Stromal cell of bone marrow (primary cell): Measurements from ENCODE around the gene PRDM2.

Source experiments
- DNase-seq: peaks from one replicate; pipeline ENCODE4 v3.0.0-alpha.2; 2012; ENCODE audit warnings: low read depth

Gene PRDM2

DNA sequence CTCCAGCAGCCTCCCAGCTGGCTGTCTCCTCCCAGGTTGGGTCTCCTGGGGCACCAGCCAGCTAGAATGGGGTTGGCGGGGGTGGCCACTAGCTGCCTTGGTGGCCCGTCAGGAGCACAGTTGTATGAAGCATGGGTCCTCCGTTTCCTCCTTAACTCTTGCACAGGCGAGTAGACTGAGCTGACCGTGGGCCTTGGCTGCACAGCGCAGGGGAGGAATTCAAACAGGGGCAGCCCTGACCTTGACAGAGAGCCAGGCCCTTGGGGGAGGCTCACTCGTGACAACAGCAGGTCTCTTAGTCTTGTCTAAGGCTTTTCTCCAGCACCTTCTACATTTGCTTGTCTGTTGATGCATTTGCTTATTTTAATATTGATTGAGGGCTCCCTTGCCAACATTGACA lies 114.1 kb downstream of the PRDM2 start:
- DNase-seq, result no peak

DNA sequence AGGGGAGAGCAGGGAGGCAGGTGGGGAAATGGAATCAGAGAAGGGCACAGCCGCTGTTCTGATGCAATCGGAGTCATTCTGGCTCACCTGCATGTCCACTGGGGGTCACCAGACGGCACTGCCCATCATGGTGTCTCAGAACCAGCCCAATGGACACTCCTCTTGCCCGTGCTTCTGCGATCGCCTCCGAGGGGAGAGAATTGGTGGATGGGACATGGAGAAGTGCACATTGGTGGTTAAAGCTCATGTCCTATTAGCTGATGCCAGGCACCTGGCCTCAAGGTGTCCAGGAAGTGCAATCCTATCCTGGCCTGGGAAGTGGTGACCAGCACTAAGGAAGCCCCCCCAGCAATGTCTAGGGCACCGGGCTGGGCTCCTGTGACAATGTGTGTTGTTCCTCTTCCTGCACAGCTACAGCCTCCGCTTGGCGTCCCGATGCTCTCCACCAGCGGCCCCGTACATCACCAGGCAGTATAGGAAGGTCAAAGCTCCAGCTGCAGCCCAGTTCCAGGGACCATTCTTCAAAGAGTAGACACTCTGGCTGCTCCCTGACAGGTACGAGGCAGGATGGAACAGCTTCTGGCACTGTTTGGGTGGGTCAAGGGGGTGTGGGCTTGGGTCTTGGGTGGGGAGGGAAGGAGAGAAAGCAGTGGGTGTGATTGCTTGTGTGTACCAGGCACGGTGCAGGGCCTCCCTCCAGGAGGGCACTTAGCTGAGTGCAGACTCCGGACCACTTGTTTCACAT lies 116.2 kb downstream of the PRDM2 start:
- no peak for DNase-seq

DNA sequence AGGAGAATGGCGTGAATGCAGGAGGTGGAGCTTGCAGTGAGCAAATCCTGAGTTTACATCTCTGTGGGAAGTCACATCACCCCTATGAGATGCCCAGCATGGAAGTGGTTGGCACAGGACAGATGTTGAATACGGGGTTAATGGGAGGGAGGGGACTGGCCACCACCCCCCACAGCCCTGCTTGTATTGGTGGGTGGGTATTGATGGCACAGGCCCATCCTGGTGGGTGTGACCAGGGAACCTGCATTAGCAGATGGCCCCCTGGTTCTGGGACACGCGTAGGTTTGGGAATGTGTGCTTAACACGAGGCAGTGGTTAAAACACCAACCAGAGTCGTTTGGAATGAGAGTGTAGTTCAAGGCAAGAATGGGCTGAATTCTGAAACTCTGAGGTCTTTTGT lies 117.9 kb downstream of the PRDM2 start:
- DNase-seq, result no peak

DNA sequence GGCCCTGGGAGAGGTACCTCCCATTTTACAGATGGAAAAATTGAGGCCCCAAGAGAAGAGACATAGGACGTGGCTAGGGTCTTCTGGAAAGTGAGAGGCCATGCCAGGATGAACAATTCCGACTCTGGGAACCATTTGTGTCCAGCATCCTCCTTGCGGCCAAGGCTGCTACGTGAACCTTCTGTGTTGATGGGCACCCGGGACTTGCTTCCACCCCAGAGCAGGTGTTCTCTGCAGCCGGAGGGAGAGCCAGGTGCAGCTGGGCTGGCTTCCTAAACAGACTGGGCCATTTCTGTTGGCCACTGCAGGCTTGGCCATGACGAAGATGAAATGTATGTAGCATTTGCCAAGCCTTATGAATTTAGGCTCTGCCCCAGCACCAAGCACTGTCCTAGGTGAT lies 118.9 kb downstream of the PRDM2 start:
- no peak for DNase-seq

DNA sequence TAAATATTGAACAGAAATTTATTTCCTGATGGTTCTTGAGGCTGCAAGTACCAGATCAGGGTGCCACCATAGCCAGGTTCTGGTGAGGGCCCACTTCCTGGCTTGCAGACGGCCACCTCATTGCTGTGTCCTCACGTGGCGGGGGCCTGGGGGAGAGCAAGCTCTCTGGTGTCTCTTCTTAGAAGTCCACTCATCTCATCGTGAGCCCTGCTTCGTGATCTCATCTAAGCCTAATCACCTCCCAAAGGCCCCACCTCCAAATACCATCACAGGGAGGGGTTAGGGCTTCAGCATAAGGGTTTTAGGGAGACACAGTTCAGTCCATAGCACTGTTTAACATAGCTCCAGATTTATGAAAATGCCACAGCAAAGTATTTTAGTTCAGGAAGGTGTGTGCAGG lies 119.7 kb downstream of the PRDM2 start:
- no peak for DNase-seq

DNA sequence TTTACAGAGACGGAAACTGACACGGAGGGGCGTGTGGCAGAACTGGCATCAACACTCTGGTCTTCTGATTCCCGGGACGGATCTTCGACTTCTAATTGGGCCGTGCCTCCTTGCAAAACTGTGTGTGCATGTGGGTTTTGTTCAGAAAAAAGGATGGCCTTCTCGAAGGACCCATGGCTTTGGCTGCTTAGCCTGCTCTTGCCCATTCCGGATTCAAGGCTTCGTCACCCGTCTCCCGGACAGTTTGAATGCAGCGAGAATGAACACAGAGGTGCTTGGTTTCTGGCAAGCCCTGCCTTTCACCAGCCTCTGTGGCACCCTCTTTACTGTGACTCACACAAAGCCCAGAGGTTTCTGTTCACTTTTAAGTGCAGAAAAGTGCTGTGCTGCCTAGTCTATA lies 120.1 kb downstream of the PRDM2 start:
- no peak for DNase-seq

DNA sequence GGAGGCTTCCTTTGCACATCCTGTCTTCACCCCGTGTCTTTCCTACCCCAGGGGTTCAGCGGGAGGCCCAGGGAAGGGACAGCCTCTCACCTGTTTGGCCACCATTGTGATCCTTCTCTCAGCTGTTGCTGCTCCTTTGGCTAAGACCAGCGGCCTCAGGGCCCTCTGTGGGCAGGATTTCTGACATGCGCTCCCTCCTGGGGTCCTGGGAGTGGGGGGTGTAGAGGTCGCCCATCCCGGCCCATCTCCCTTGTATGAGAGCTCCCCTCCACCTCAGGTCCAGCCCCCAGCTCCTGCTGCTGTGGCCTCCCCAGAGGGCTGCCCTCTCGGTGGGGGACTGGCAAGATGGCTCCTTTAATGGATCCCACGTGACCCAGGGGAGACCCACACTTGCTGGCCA lies 120.5 kb downstream of the PRDM2 start:
- DNase-seq, result no peak

DNA sequence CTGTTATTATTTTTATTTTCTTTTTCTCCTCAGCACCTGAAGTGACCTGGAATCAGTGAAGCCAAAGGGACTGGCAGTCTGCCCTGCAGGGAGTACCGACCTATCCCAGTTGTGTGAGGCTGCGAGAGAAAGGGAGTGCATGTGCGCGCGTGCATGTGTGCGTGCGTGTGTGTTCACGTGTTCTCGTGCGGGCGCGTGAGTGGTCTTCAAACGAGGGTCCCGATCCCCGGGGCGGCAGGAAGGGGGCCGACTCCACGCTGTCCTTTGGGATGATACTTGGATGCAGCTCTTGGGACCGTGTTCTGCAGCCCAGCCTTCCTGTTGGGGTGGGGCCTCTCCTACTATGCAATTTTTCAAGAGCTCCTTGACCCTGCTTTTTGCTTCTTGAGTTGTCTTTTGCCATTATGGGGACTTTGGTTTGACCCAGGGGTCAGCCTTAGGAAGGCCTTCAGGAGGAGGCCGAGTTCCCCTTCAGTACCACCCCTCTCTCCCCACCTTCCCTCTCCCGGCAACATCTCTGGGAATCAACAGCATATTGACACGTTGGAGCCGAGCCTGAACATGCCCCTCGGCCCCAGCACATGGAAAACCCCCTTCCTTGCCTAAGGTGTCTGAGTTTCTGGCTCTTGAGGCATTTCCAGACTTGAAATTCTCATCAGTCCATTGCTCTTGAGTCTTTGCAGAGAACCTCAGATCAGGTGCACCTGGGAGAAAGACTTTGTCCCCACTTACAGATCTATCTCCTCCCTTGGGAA lies 123.3 kb downstream of the PRDM2 start:
- no peak for DNase-seq

DNA sequence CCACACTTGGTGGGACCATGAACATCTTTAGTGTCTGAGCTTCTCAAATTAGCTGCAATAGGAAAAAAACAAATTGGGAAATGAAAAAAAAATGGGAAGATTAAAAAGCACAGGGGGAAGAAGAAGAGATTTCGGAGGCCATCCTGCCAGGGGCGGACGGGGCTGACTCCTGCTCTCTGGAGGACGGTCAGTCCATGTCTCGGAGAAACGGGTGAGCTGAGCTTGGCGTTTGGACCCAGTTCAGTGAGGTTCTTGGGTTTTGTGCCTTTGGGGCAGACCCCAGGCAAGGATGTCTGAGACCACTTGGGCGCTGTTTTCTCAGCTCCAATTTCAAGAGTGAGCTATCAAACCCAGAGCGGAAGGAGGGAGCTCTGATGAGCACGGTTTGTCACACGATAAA lies 123.9 kb downstream of the PRDM2 start:
- DNase-seq, result no peak

DNA sequence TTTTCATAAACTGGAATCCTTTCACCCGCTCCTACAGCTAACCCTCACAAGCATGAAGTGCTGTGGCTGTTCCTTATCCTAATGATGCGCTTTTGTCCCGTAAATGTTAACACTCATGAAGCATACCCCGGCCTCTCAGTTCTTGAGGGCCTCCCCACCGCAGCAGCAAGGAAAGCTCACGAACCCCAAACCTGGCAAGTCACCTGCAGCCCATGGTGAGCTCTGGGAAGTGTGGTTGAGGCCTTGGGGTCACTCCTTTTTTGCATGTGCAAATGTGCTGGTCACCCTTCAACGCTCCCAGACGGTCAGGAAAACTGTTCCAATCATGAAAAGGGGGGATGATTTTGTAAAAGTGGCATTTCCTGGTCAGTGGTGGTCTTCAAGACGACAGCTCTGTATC lies 124.6 kb downstream of the PRDM2 start:
- no peak for DNase-seq

DNA sequence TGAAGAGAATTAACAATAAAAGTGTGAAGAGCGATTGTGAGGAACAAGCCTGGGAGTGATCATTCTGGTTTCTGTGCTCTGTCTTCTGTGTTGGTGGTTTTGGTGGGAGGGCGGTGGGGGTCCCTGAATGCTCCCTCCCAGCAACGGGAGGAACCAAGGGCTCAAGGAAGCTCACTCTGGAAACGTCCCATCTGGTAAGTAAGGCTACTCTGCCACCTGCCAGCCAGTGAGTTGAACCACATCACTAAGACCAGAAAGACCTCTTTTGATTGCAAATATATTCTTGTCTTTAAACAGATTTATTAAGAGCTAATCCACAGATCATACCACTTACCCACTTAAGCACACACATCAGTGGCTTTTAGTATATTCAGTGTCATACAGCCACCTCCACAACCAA lies 125.0 kb downstream of the PRDM2 start:
- no peak for DNase-seq

DNA sequence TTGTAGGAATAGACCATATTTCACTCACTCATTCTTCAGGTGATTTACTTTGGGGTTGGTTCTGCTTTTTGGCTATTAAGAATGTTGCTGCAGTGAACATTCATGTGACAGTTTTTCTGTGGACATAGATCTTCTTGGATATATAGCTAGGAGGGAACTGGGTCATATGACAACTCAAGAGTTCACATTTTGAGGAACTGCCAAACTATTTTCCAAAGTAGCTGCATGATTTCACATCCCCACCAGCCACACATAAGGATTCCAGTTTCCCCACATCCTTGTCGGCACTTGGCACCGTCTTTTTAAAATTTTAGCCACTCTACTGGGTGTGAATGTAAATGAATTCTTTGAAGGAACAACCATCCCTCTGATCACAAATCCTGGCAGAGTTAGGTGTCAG lies 126.0 kb downstream of the PRDM2 start:
- no peak for DNase-seq

DNA sequence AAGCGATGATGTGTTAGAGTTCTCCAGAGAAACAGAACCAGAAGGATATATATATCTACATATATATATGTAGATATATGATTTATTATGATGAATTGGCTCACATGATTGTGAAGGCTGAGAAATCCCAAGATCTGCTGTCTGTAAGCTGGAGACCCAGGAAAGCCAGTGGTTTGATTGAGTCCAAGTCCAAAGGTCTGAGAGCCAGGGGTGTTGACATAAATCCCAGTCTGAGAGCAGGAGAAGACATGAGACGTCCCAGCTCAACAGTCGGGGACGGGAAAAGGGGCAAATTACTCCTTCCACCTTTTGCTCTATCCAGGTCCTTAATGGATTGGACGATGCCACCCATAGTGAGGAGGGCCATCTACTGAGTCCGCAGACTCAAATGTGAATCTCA lies 126.6 kb downstream of the PRDM2 start:
- no peak for DNase-seq

DNA sequence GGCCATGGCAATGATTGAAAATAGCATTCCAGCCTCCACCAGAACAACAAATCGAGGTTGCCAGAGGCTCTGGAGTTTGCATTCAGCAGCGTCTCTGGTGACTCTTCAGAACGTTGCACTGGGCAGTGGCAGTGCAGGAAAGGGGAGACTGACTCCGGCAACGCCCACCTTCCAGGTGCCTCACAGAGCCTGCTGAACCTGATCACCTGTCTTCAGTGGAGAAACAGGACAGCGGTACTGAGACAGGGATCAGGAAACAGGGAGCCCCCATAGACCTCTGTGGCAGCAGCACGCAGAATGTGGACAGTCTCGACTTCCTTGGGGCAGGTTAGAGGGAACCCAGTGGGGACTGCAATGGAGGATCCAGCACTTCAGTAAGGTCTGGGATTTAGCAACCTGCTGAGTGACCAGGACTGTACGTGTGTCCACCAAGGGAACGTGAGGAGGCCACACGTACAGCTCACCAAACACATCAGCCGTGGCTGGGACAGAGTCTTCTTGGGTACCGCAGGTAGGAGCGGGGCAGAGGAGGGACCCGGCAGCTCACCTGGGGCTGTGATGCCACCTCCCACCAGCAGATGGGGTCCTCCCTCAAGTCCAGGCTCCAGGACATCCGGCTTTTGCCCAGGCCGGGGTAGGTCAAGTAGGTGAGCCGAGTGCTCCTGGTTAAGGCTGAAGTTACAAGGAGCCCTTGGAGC lies 128.6 kb downstream of the PRDM2 start:
- DNase-seq, result no peak

DNA sequence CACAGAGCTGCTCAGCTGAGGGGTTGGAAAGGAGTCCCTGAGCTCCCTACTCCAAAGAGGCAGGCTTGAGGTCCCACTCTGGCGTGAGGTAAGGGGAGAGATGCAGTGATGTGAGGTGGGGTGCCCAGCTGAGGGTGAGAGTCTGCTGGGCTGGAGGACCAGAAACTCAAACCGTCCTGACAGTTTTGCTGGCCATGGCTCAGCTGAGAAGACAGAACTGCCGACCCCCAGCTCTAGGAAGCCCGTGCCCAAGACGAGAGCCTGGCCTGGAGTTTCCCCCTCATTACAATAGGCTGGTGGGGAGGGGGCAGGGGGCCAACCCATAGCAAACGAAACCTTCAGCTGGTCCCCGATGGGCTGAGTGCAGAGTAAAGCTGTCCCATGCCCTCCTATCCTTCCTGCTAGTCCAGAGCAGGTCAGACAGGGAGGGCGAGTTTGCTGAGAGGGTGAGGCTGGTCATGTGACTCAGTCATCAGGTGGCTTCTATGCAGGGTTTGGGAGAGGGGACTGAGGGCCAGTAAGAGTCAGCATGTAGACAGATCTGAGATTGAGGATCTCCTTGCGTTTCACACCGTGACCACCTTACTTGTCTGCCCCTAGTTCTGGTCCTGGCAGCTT lies 129.3 kb downstream of the PRDM2 start:
- DNase-seq, result no peak

DNA sequence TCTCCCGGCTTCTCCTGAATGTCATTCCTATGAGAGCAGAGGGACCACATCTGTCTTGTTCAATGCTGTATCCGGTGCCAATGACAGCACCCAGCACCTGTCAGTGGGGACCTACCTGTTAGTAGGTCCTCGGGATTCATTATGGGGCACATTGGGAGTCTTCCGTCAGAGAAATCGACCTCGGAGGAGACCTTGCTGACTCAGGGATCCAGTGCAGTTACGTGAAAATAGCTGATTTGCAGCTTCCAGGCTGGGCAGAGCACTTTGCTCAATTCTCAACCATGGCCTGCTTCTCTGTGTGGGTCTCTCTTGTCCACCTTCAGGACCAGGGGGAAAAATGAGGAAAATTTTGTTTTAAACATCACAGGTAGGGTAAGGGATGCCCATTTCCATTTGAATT lies 130.2 kb downstream of the PRDM2 start:
- DNase-seq, result no peak

DNA sequence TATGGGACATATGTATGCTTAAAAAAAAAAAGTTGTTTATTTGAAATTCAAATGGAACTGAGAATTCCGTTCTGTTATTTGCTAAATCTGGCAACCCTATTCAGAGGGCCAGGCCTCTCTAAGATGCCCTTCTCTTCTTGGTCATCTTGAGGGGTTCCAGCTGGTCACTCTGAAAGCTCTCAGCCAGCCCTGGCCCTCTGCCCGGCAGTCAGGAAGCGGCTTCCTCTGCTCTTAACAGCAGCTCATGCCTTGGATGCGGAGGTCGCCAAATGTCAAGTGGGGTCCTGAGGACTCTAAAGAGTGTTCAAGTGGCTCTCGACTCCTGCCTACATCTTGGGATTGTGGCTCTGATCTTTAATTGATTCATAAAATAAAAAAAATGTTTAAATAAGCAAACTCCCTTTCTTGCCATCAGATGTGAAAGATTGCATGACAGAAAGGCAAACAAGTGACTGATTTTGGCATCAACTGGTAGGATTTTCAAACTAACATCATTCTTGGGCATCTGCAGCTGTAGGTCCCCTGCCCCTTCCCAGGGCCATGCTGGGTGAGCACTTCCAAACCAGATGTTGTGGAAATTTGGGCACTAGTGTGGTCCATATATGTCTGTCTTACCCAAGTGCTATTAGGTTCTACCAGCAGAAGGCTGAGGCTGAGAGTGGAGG lies 130.8 kb downstream of the PRDM2 start:
- no peak for DNase-seq

DNA sequence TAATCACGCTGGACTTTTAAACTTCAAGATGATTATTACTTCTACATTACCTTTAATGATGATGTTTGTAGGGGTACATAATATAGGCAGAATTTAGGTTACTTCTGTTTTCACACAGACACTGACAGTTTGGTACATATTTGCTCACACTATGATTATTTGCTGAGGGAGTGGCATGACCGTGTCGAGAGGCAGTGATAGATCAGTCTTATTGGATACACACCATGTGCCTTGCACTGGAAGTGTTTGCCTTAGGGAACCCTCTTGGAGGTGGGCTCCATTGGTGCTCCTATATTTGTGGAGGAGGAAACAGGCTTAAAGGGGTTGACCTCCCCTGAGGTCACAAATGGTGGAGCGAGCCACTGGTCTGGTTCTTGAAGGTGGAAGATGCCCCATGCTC lies 132.1 kb downstream of the PRDM2 start:
- no peak for DNase-seq

DNA sequence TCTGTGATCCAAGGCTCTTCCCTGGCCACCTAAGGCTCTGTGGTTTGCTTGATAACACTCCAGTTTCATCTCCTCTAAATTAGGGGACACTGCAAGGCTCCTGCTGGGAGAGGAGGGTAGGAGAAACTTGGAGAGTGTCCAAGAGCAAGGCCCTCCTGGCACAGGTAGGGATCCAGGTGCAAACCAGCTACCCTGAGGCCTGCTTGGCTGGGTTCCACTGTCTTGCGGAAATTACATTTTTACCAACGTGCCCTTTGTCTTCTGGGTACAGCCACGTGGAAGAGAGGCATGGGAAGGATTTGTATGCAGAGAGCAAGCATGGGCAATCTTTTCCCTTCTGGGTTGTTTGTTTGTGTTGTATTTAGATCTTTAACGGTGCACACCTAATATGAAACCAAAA lies 132.5 kb downstream of the PRDM2 start:
- DNase-seq, result no peak

DNA sequence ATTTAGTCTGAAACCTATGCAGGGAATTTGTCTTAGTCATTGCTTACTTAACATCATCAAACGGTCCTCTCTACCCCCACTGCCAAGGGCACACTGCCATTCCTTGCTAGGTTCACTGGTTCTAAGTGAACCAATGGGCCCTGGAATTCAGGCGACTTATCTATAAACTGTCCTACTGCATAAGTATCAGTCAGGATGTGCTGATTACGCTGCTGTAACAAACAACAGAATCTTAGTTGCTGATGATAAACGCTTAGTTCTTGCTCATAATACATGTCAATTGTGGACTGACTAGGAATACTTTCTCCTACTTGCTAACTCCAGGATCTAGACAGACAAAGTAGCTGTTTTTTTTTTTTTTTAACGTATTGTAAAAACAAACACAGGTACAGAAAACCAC lies 136.1 kb downstream of the PRDM2 start:
- no peak for DNase-seq

DNA sequence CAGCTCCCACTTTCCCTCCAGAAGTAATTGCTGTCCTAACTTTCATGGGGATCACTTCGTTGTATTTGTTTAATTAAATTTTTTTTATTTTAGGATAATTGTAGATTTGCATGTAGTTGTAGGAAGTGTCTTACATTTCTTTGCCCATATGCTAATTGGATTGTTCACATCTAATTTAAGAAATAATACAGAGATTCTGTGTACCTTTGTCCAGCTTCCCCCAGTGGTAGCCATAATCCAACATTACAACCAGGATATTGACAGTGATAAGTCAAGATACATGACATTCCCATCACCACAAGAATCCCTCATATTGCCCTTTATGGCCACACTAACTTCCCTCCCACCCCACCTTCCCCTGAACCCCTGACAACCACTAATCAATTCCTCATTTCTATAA lies 136.6 kb downstream of the PRDM2 start:
- DNase-seq, result no peak

DNA sequence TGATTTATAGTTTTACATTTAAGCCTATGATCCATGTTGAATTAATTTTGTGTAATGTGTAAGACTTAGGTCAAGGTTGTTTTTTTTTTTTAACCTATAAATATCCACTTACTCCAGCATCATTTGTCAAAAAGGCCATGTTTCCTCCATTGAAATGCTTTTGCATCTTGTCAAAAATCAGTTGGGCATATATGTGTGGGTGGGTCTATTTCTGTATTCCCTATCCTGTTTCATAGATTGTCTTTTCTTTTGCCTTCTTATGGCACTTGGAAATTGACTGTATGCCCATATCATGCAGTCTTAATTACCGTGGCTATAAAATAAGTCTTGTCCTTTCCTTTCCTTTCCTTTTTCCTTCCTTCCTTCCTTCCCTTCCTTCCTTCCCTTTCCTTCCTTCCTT lies 138.2 kb downstream of the PRDM2 start:
- no peak for DNase-seq
